ENCODE results near the gene HOXD12.

HOXD12 gene

DNA sequence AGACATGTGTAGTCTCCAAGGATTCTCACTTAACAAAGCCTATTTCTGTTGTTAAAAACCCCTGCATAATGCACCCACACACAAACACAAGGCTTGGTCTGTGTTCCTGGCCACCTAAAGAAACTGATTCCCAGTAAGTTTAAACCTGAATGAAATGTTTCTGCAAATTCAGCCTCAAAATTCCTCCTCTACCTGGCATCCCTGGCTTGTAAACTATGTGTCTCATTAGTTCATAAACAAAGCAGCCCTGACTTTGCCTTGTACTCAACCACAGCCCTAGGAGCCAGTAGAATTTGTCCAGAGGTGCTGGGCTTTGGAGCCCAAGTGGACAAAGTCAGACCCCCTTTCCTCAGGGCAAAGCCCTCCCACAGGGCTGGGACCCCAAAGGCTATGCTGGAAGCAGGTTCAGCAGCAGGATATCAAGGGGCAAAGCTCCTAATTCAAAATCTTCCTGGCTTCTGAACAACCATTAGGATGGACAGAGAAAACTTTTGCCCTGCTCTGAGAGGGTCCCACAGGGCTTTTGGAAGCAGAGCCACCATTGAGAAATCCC lies 9.7 kb upstream of the HOXD12 start:
- H3K27me3 ChIP-seq (ENCODE audit: insufficient read depth, low read length): peaks cover 100% of the 10 kb centered on the region
- H3K27ac ChIP-seq (ENCODE audit: low read length): no peak overlapping the region
- no peak overlapping the region for H3K9ac ChIP-seq (ENCODE audit: low read depth, low read length)
- H3K4me1 ChIP-seq (ENCODE audit: insufficient read depth, low read length): peaks cover 6% of the 10 kb centered on the region; the same call in 1 of the 2 replicates
- H3K4me3 ChIP-seq (ENCODE audit: low read length): no peak overlapping the region
- peaks cover 16% of the 10 kb centered on the region for H3K9me3 ChIP-seq (ENCODE audit: insufficient read depth, low read depth, low read length)
- no peaks in the 10 kb centered on the region for H3K36me3 ChIP-seq (ENCODE audit: insufficient read depth, low read depth, low read length)

DNA sequence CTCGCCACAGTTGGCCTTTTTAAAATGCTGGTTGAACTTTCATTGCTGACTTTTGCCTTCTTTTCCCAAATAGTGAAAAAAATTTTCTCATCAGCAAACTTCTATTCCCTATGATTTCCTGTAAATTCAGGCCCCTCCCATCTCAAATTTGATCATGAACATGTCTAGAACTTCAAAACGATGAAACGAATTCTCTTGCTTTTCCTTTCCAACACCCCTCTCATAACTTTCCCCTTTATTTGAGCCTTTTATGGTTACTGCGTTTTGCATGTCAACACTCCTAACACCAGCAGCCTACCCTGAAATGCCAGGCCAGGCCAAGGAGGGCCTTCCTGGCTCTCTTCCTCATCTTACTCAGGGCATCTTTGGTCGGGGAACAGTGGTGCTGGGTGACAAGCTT lies 8.7 kb upstream of the HOXD12 start:
- Histone ChIP-seq H3K9ac (ENCODE audit: low read depth, low read length) (no peak overlapping the region), H3K27me3 (ENCODE audit: insufficient read depth, low read length) (peaks cover 100% of the 10 kb centered on the region), H3K4me3 (ENCODE audit: low read length) (no peak overlapping the region), H3K9me3 (ENCODE audit: insufficient read depth, low read depth, low read length) (peaks cover 16% of the 10 kb centered on the region), H3K36me3 (ENCODE audit: insufficient read depth, low read depth, low read length) (no peaks in the 10 kb centered on the region), H3K27ac (ENCODE audit: low read length) (no peak overlapping the region), H3K4me1 (ENCODE audit: insufficient read depth, low read length) (peaks cover 6% of the 10 kb centered on the region; the same call in 1 of the 2 replicates)

DNA sequence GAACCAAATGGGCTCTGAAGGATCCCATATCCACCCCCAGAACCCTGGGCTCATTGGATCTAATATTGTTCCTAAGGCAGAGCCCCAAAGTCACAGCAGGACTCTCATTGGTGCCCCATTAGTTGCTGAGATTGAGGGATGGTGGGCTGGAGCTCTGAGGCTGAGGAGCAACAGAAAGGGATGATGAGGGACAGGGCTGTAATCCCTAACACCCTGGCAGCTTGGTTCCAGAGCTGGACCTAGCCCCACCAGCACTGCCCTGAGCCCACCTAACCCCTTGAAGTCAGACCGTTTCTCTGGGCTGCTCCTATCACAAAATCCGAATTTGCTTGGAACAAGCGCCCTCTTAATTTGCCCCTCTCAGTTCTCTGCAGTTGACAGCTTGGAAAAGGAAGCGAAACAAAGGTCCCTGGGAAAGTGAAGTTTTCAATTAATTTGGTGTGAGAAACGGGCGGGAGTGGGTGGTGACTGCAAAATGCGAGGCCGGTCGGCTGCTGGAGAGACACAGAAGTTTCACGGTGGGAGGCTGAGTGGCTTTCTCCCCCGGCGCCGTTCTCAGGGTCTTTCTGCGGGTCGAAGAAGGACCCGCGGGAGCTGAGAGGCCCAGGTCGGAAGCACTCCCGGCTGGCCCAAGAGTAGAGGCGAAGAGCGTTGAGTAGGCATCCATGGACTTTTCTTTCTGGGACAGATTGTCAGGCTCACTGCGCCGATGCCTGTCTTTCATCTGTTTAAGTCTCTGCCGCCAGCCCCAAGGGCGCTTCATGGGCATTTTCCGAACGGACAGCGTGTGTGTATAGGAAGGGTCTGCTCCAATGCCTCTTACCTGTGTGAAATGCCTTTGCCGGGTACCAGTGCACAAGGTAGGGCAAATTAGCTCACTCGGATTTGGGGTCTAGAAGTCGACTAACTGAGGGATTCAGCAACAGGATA lies 8.0 kb upstream of the HOXD12 start:
- Histone ChIP-seq H3K9me3 (ENCODE audit: insufficient read depth, low read depth, low read length) (peaks cover 16% of the 10 kb centered on the region), H3K27me3 (ENCODE audit: insufficient read depth, low read length) (peaks cover 100% of the 10 kb centered on the region), H3K4me1 (ENCODE audit: insufficient read depth, low read length) (peaks cover 10% of the 10 kb centered on the region; the same call in 1 of the 2 replicates), H3K4me3 (ENCODE audit: low read length) (no peak overlapping the region), H3K9ac (ENCODE audit: low read depth, low read length) (no peak overlapping the region), H3K27ac (ENCODE audit: low read length) (no peak overlapping the region), H3K36me3 (ENCODE audit: insufficient read depth, low read depth, low read length) (no peaks in the 10 kb centered on the region)

DNA sequence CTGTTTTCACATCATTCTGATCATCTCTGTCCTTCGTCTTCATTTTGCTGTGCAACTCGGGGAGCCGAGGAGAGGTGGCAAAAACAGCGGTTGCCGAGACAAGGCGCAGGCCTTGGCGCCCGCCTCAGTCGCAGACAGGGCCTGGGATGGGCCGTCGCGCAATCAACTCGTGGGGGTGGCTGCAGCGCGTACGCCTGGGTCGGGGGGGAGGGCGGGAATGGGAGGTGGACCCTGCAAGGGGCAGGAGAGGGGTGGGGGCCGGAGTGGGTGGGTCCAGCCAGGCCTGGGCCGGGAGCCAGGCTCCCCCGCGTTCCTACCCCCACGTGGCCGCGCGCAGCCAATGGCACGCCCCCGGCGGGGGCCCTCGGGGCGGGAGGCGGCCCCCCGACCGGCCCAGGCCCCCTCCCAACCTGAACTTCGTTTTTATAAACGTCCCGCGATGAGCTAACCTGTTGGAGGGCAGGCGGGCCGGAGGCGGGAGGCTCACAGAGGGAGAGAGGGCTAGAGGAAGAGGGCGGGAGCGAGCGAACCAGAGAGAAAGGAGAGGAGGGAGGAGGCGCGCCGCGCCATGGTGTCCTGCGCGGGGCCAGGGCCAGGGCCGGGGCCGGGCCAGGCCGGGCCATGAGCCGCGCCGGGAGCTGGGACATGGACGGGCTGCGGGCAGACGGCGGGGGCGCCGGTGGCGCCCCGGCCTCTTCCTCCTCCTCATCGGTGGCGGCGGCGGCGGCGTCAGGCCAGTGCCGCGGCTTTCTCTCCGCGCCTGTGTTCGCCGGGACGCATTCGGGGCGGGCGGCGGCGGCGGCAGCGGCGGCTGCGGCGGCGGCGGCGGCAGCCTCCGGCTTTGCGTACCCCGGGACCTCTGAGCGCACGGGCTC lies 7.1 kb upstream of the HOXD12 start, which contains the start of gene HOXD13:
Gene HOXD13 (plus strand): TSS at position 452 of the 875 bp plus-strand sequence. CDS start 170 bp downstream, at position 622.
- peak within 1 kb of the TSS; percentile 32; the same call in 1 of the 2 replicates for H3K4me3 ChIP-seq (ENCODE audit: low read length)
- H3K4me1 ChIP-seq (ENCODE audit: insufficient read depth, low read length): peaks cover 14% of the 10 kb centered on the region; the same call in 1 of the 2 replicates
- no peak within 1 kb of the TSS for H3K9ac ChIP-seq (ENCODE audit: low read depth, low read length)
- H3K27ac ChIP-seq (ENCODE audit: low read length): no peak within 1 kb of the TSS
- H3K9me3 ChIP-seq (ENCODE audit: insufficient read depth, low read depth, low read length): peaks cover 16% of the 10 kb centered on the region
- H3K36me3 ChIP-seq (ENCODE audit: insufficient read depth, low read depth, low read length): no peaks in the 10 kb centered on the region
- H3K27me3 ChIP-seq (ENCODE audit: insufficient read depth, low read length): peaks cover 100% of the 10 kb centered on the region

DNA sequence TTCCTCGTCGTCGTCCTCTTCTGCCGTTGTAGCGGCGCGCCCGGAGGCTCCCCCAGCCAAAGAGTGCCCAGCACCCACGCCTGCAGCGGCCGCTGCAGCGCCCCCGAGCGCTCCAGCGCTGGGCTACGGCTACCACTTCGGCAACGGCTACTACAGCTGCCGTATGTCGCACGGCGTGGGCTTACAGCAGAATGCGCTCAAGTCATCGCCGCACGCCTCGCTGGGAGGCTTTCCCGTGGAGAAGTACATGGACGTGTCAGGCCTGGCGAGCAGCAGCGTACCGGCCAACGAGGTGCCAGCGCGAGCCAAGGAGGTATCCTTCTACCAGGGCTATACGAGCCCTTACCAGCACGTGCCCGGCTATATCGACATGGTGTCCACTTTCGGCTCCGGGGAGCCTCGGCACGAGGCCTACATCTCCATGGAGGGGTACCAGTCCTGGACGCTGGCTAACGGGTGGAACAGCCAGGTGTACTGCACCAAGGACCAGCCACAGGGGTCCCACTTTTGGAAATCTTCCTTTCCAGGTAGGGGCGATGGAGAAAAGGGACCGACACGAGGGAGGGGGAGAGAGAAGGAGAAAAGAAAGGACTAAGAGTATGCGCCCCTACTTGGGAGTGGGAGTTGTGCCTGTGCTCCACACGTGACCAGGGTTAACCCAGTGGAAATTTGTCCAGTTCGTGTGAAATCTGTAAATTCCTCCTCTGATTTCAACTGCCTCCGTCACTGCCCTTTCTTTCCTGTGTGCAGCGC lies 6.3 kb upstream of the HOXD12 start:
- H3K4me3 ChIP-seq (ENCODE audit: low read length): peak overlapping the region; percentile 32; the same call in 1 of the 2 replicates
- no peak overlapping the region for H3K9ac ChIP-seq (ENCODE audit: low read depth, low read length)
- peaks cover 16% of the 10 kb centered on the region for H3K9me3 ChIP-seq (ENCODE audit: insufficient read depth, low read depth, low read length)
- peaks cover 100% of the 10 kb centered on the region for H3K27me3 ChIP-seq (ENCODE audit: insufficient read depth, low read length)
- H3K4me1 ChIP-seq (ENCODE audit: insufficient read depth, low read length): peaks cover 19% of the 10 kb centered on the region; the same call in 1 of the 2 replicates
- no peaks in the 10 kb centered on the region for H3K36me3 ChIP-seq (ENCODE audit: insufficient read depth, low read depth, low read length)
- H3K27ac ChIP-seq (ENCODE audit: low read length): no peak overlapping the region

DNA sequence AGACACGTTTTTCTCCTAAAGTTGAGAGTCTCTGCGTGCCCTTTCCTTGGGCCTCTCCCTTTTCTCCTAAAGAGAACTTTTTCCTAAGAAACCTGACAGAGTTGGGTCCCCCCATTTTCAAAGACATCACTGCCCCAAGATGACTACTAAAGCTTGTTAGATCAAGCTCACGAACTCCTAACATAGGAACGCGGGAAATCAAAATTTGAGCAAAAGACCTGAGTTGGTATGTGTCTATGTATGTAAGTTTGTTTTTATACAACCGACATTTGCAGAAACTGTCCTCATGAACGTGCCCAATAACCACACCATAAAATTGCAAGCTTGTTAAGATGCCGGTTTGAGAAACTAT lies 5.7 kb upstream of the HOXD12 start:
- Histone ChIP-seq H3K4me3 (ENCODE audit: low read length) (no peak overlapping the region), H3K4me1 (ENCODE audit: insufficient read depth, low read length) (peaks cover 15% of the 10 kb centered on the region; the same call in 1 of the 2 replicates), H3K9ac (ENCODE audit: low read depth, low read length) (no peak overlapping the region), H3K36me3 (ENCODE audit: insufficient read depth, low read depth, low read length) (no peaks in the 10 kb centered on the region), H3K27me3 (ENCODE audit: insufficient read depth, low read length) (peaks cover 100% of the 10 kb centered on the region), H3K9me3 (ENCODE audit: insufficient read depth, low read depth, low read length) (peaks cover 18% of the 10 kb centered on the region), H3K27ac (ENCODE audit: low read length) (no peak overlapping the region)

DNA sequence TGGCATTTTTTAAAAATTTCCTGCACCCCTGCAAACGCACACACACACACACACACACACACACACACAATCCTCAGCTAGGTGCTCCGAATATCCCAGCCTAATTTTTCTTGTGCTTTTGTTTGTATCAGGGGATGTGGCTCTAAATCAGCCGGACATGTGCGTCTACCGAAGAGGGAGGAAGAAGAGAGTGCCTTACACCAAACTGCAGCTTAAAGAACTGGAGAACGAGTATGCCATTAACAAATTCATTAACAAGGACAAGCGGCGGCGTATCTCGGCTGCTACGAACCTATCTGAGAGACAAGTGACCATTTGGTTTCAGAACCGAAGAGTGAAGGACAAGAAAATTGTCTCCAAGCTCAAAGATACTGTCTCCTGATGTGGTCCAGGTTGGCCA lies 5.2 kb upstream of the HOXD12 start:
- Histone ChIP-seq H3K27ac (ENCODE audit: low read length) (no peak overlapping the region), H3K4me3 (ENCODE audit: low read length) (no peak overlapping the region), H3K27me3 (ENCODE audit: insufficient read depth, low read length) (peaks cover 100% of the 10 kb centered on the region), H3K4me1 (ENCODE audit: insufficient read depth, low read length) (peaks cover 15% of the 10 kb centered on the region; the same call in 1 of the 2 replicates), H3K9ac (ENCODE audit: low read depth, low read length) (no peak overlapping the region), H3K36me3 (ENCODE audit: insufficient read depth, low read depth, low read length) (no peaks in the 10 kb centered on the region), H3K9me3 (ENCODE audit: insufficient read depth, low read depth, low read length) (peaks cover 19% of the 10 kb centered on the region)

DNA sequence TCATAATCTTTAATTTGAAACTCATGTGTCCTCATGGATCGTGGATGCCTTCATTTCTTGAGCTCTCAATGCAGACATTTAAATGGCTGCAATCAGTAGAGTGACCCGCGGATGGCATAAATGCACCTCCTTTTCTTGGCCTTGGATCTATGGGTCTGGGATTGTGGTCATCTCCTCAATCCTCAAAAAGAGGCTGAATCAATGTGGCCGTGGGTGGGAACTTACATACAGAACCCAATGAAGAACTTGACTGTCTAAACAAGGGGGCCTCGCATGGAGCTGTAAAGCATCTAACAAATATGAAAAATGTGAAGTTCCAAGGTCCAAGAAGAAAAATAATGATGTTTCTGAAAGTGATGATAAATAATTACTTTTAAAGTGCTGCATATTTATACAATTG lies 4.2 kb upstream of the HOXD12 start:
- no peaks in the 10 kb centered on the region for H3K36me3 ChIP-seq (ENCODE audit: insufficient read depth, low read depth, low read length)
- peaks cover 24% of the 10 kb centered on the region for H3K9me3 ChIP-seq (ENCODE audit: insufficient read depth, low read depth, low read length)
- no peak overlapping the region for H3K9ac ChIP-seq (ENCODE audit: low read depth, low read length)
- no peak overlapping the region for H3K27ac ChIP-seq (ENCODE audit: low read length)
- peaks cover 15% of the 10 kb centered on the region; the same call in 1 of the 2 replicates for H3K4me1 ChIP-seq (ENCODE audit: insufficient read depth, low read length)
- H3K27me3 ChIP-seq (ENCODE audit: insufficient read depth, low read length): peaks cover 100% of the 10 kb centered on the region
- H3K4me3 ChIP-seq (ENCODE audit: low read length): no peak overlapping the region

DNA sequence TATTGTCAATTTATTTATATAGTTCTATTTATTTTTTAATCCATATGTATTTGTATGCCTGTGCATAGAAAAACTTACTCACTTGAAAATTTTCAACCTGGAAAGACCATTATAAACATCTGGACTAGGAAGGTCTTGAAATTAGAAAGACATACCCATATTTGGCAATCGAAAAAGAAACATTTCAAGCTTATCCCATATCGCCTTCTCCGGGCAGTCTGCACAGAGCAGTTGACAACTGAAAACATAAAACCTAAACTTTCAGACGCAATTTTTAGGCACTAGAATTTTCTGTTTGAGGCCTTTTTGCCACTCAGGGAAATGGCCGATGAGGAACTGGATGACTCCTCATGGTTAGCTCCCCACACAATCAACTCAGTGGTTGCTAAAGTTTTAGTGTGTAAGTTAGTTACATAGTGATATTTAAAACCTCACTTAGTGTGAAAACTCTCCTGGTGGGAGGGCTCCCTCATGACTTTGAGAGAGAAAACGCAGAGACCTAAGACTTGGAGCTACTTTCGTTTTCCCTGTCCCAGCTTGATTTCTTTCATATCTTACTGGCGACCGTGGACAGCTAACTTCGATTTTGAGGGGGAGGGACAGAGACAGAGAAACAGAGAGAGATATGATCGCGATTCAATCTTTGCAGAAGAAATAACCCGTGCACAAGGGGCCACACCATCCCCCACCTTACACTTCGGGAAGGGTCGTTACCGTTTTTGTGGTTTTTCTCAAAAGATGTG lies 3.2 kb upstream of the HOXD12 start:
- no peaks in the 10 kb centered on the region for H3K36me3 ChIP-seq (ENCODE audit: insufficient read depth, low read depth, low read length)
- no peak overlapping the region for H3K9ac ChIP-seq (ENCODE audit: low read depth, low read length)
- H3K27me3 ChIP-seq (ENCODE audit: insufficient read depth, low read length): peaks cover 100% of the 10 kb centered on the region
- H3K4me1 ChIP-seq (ENCODE audit: insufficient read depth, low read length): peaks cover 15% of the 10 kb centered on the region; the same call in 1 of the 2 replicates
- H3K9me3 ChIP-seq (ENCODE audit: insufficient read depth, low read depth, low read length): peaks cover 23% of the 10 kb centered on the region
- H3K27ac ChIP-seq (ENCODE audit: low read length): no peak overlapping the region
- H3K4me3 ChIP-seq (ENCODE audit: low read length): peak overlapping the region; percentile 58

DNA sequence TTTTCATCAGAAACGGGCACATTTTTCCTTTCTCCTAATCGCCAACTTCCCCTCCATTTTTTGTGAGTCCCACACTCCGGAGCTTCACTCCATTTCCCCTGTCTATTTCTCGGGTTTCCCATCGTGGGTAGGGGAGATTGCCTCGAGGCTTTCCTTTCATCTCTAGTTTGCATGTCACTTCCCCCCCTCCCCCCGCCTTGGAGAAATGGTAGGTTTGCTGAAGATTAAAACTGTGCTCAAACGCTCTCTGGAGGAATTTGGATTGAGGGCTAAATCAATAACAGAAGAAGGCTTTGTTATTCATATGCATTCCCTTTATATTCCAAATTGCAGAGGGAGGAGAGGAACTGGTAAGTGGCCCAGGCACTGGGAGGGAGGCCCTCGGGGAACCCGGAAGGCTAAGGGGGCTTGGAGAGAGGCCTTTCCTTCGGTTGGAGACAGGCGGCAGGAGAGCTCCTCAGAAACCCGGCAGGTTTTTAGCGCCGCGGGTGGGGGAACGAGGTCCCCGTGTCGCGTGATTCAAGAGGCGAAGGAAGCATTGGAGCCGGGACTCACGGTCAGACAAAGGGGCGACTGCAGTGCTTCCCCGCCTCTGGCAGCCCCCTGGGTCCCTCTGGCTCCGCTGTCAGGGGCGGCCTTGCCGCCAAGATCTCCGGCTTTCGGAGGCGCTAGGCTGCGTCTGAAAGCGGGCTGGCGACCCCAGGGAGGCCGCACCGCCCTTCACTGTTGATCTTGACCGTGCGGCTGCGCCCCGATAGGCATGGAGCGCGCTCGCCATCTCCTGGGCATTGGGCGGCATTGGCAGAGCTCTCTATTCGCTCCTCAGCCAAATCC lies 2.4 kb upstream of the HOXD12 start:
- H3K27ac ChIP-seq (ENCODE audit: low read length): no peak overlapping the region
- H3K9me3 ChIP-seq (ENCODE audit: insufficient read depth, low read depth, low read length): peaks cover 18% of the 10 kb centered on the region
- H3K9ac ChIP-seq (ENCODE audit: low read depth, low read length): no peak overlapping the region
- peak overlapping the region; percentile 58 for H3K4me3 ChIP-seq (ENCODE audit: low read length)
- no peaks in the 10 kb centered on the region for H3K36me3 ChIP-seq (ENCODE audit: insufficient read depth, low read depth, low read length)
- peaks cover 15% of the 10 kb centered on the region; the same call in 1 of the 2 replicates for H3K4me1 ChIP-seq (ENCODE audit: insufficient read depth, low read length)
- peaks cover 100% of the 10 kb centered on the region for H3K27me3 ChIP-seq (ENCODE audit: insufficient read depth, low read length)
